ENCODE results near the gene LINC00305. TPM values are rescaled to one million over a fixed set of nuclear protein-coding genes. Genes with fewer than 3 reads are reported as not detected.

The LINC00305 gene
- polyA plus RNA-seq (2012; ENCODE audit: low read depth, missing spikeins) = not detected

GRCh38 chr18:64148988-64149387, at the start of gene LINC00305:
Gene LINC00305, minus strand, starts transcription at chr18:64149088.
- no peak for DNase-seq (ENCODE audit: insufficient read length, low spot score)
- TF ChIP-seq POU2F2 (IDR thresholded peaks at IDR 0.05; ENCODE audit: low read depth, low read length) (no peak), TAF1 (IDR thresholded peaks at IDR 0.05; ENCODE audit: low read depth, low read length) (no peak), POLR2AphosphoS5 (IDR thresholded peaks at IDR 0.05; ENCODE audit: low read depth, low read length) (no peak), POLR2A (IDR thresholded peaks at IDR 0.05; ENCODE audit: low read depth, low read length) (no peak), SPI1 (IDR thresholded peaks at IDR 0.05; ENCODE audit: low read depth, low read length) (no peak)
- no peak for FAIRE-seq

- no peak for DNase-seq (ENCODE audit: insufficient read length, low spot score)
- no peak for FAIRE-seq
- TF ChIP-seq SPI1 (IDR thresholded peaks at IDR 0.05; ENCODE audit: low read depth, low read length) (no peak), TAF1 (IDR thresholded peaks at IDR 0.05; ENCODE audit: low read depth, low read length) (no peak), PAX5 (IDR thresholded peaks at IDR 0.05; ENCODE audit: insufficient read depth, low read length, severe bottlenecking) (no peak), POLR2AphosphoS5 (IDR thresholded peaks at IDR 0.05; ENCODE audit: low read depth, low read length) (no peak), POLR2A (IDR thresholded peaks at IDR 0.05; ENCODE audit: low read depth, low read length) (no peak), POU2F2 (IDR thresholded peaks at IDR 0.05; ENCODE audit: low read depth, low read length) (no peak)
Observed at GRCh38 chr18:64191069-64191468, 42.2 kb upstream of the LINC00305 start.

DNA sequence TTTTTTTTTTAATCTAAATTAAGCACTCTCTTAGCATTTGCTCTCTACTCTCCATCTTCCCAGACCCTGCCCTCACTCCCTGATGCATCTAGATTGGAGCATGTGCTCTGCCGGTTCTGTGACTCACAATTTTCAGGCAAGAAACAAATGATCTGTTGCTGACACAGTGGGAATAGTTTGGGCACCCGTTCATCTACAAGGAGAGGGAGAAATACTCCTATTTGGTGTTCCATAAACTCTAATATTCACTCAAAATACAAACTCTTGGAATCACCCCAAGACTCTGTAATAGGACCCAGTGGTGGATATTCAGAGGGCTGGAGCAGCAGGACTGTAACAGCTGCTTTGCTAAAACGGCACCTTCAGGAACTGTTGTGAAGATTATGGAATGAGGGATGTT, 37.1 kb upstream of the LINC00305 start:
- FAIRE-seq (no peak), DNase-seq (ENCODE audit: insufficient read length, low spot score) (no peak)
- no peak for TF ChIP-seq POLR2AphosphoS5 (IDR thresholded peaks at IDR 0.05; ENCODE audit: low read depth, low read length)
- TF ChIP-seq POLR2A (IDR thresholded peaks at IDR 0.05; ENCODE audit: low read depth, low read length) = no peak

- DNase-seq (ENCODE audit: insufficient read length, low spot score) = no peak
- TF ChIP-seq SPI1 (IDR thresholded peaks at IDR 0.05; ENCODE audit: low read depth, low read length) = no peak
- TF ChIP-seq POLR2AphosphoS5 (IDR thresholded peaks at IDR 0.05; ENCODE audit: low read depth, low read length) = no peak
- no peak for TF ChIP-seq POU2F2 (IDR thresholded peaks at IDR 0.05; ENCODE audit: low read depth, low read length)
- TF ChIP-seq POLR2A (IDR thresholded peaks at IDR 0.05; ENCODE audit: low read depth, low read length) = no peak
- TF ChIP-seq TAF1 (IDR thresholded peaks at IDR 0.05; ENCODE audit: low read depth, low read length) = no peak
- TF ChIP-seq PAX5 (IDR thresholded peaks at IDR 0.05; ENCODE audit: insufficient read depth, low read length, severe bottlenecking) = no peak
- FAIRE-seq = no peak
Observed at GRCh38 chr18:64183665-64184064, 34.8 kb upstream of the LINC00305 start.

GRCh38 chr18:64180617-64181016, 31.7 kb upstream of the LINC00305 start:
- DNase-seq (ENCODE audit: insufficient read length, low spot score) (no peak), FAIRE-seq (no peak)
- TF ChIP-seq SPI1 (IDR thresholded peaks at IDR 0.05; ENCODE audit: low read depth, low read length) (no peak), POU2F2 (IDR thresholded peaks at IDR 0.05; ENCODE audit: low read depth, low read length) (no peak), TAF1 (IDR thresholded peaks at IDR 0.05; ENCODE audit: low read depth, low read length) (no peak), PAX5 (IDR thresholded peaks at IDR 0.05; ENCODE audit: insufficient read depth, low read length, severe bottlenecking) (no peak), POLR2AphosphoS5 (IDR thresholded peaks at IDR 0.05; ENCODE audit: low read depth, low read length) (no peak), POLR2A (IDR thresholded peaks at IDR 0.05; ENCODE audit: low read depth, low read length) (no peak)

DNA sequence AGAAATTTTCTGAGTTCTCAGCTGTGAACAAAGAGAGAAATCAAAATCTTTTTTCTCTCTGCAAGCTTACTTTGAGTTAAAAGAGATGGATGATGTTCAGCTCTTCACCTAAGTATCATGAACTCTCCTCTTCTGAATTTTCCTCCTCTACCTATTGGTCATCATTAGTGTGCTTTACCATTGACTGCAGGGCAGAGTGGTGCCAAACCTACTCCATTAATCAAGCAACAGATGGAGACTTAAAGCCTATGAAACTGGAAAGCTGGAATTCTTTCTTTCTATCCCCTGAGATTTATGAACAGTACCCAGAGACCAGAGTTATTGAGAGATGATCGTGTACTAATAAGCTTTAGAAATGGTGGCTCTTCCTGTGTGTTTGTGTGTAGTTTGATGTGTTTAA, 31.3 kb upstream of the LINC00305 start:
- no peak for FAIRE-seq
- TF ChIP-seq SPI1 (IDR thresholded peaks at IDR 0.05; ENCODE audit: low read depth, low read length) = no peak
- no peak for TF ChIP-seq TAF1 (IDR thresholded peaks at IDR 0.05; ENCODE audit: low read depth, low read length)
- no peak for TF ChIP-seq POU2F2 (IDR thresholded peaks at IDR 0.05; ENCODE audit: low read depth, low read length)
- TF ChIP-seq POLR2A (IDR thresholded peaks at IDR 0.05; ENCODE audit: low read depth, low read length) = no peak
- no peak for TF ChIP-seq PAX5 (IDR thresholded peaks at IDR 0.05; ENCODE audit: insufficient read depth, low read length, severe bottlenecking)
- DNase-seq (ENCODE audit: insufficient read length, low spot score) = no peak

DNA sequence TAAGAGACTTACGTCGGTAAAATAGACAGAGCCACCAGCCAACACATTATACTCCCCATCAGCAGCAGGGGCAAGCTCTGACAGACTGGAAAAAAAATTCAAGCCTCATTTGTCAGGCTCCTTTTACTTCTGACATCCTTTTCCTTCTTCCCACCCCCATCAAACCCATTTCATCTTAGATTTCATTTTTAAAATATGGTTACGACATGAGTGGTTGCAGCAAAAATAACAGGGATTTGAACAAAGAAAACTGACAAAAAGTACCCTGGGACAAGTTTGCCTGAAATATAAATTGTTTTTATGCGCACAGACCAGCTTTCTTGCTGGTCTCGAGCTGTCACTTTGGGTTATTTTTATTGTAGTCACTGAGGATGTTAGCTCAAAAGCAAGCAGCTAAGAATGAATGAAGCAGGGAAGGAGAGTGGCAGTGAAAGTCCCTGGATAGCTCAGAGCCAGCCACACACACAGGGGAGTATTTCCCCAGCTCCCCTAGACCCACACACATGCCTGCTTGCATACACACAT, 30.7 kb upstream of the LINC00305 start:
- TF ChIP-seq POLR2AphosphoS5 (IDR thresholded peaks at IDR 0.05; ENCODE audit: low read depth, low read length) (no peak), TAF1 (IDR thresholded peaks at IDR 0.05; ENCODE audit: low read depth, low read length) (no peak), POU2F2 (IDR thresholded peaks at IDR 0.05; ENCODE audit: low read depth, low read length) (no peak), PAX5 (IDR thresholded peaks at IDR 0.05; ENCODE audit: insufficient read depth, low read length, severe bottlenecking) (no peak), POLR2A (IDR thresholded peaks at IDR 0.05; ENCODE audit: low read depth, low read length) (no peak), SPI1 (IDR thresholded peaks at IDR 0.05; ENCODE audit: low read depth, low read length) (no peak)
- no peak for DNase-seq (ENCODE audit: insufficient read length, low spot score)
- no peak for FAIRE-seq

DNA sequence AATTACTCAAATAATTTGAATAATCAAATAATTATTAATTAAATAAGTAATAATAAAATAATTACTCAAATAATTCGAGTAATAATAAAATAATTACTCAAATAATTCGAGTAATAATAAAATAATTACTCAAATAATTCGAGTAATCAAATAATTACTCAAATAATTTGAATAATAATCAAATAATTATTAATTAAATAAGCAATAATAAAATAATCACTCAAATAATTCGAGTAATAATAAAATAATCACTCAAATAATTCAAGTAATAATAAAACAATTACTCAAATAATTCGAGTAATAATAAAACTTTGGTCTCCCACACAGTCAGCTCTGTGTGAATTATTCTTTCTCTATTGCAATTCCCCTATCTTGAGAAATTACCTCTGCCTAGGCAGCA, 30.0 kb upstream of the LINC00305 start:
- DNase-seq (ENCODE audit: insufficient read length, low spot score) (no peak), FAIRE-seq (no peak)
- TF ChIP-seq TAF1 (IDR thresholded peaks at IDR 0.05; ENCODE audit: low read depth, low read length) = no peak
- no peak for TF ChIP-seq POU2F2 (IDR thresholded peaks at IDR 0.05; ENCODE audit: low read depth, low read length)
- no peak for TF ChIP-seq PAX5 (IDR thresholded peaks at IDR 0.05; ENCODE audit: insufficient read depth, low read length, severe bottlenecking)
- TF ChIP-seq POLR2A (IDR thresholded peaks at IDR 0.05; ENCODE audit: low read depth, low read length) = no peak
- no peak for TF ChIP-seq POLR2AphosphoS5 (IDR thresholded peaks at IDR 0.05; ENCODE audit: low read depth, low read length)

DNA sequence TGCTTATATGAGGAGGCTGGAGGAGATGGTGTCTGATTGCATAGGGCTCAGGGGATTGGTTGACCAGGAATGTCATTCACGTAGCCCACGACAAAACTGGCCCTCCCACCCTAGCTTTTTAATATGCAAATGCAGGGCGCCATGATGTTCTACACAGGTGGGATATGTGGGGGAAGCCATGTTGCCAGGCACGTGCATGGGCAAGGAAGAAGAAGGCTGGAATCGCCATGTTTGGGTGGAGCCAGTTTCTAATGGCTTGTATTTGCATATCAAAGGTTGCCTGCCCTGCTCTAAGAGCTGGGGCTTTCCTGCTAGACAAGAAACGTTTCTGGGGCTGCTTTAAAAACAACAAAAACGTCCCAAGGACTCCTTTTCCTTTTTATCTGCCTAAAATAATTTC, 26.5 kb upstream of the LINC00305 start:
- DNase-seq (ENCODE audit: insufficient read length, low spot score) (no peak), FAIRE-seq (no peak)
- TF ChIP-seq TAF1 (IDR thresholded peaks at IDR 0.05; ENCODE audit: low read depth, low read length) = no peak
- TF ChIP-seq POLR2AphosphoS5 (IDR thresholded peaks at IDR 0.05; ENCODE audit: low read depth, low read length) = no peak
- no peak for TF ChIP-seq POU2F2 (IDR thresholded peaks at IDR 0.05; ENCODE audit: low read depth, low read length)
- TF ChIP-seq POLR2A (IDR thresholded peaks at IDR 0.05; ENCODE audit: low read depth, low read length) = no peak
- no peak for TF ChIP-seq PAX5 (IDR thresholded peaks at IDR 0.05; ENCODE audit: insufficient read depth, low read length, severe bottlenecking)
- TF ChIP-seq SPI1 (IDR thresholded peaks at IDR 0.05; ENCODE audit: low read depth, low read length) = no peak

DNA sequence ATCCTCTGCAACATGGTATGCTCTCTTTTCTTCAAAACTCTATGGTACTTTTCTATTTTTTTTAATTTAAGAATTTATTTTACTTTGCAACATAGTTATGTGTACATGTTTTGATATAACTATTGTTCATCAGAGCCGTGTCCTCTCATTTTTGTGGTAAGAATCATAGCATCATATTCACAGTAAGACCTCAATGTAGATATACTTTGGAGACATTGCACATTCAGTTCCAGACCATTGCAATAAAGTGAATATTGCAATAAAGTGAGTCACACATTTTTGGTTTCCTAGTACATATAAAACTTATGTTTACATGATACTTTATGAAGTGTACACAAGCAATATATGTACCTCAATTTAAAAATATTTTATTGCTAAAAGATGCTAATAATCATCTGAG, 22.7 kb upstream of the LINC00305 start:
- DNase-seq (ENCODE audit: insufficient read length, low spot score) = no peak
- TF ChIP-seq PAX5 (IDR thresholded peaks at IDR 0.05; ENCODE audit: insufficient read depth, low read length, severe bottlenecking) = no peak
- no peak for TF ChIP-seq TAF1 (IDR thresholded peaks at IDR 0.05; ENCODE audit: low read depth, low read length)
- TF ChIP-seq POU2F2 (IDR thresholded peaks at IDR 0.05; ENCODE audit: low read depth, low read length) = no peak
- TF ChIP-seq POLR2A (IDR thresholded peaks at IDR 0.05; ENCODE audit: low read depth, low read length) = no peak
- TF ChIP-seq SPI1 (IDR thresholded peaks at IDR 0.05; ENCODE audit: low read depth, low read length) = no peak
- TF ChIP-seq POLR2AphosphoS5 (IDR thresholded peaks at IDR 0.05; ENCODE audit: low read depth, low read length) = no peak
- no peak for FAIRE-seq
